IMR-90 (cell line): Measurements from ENCODE around the gene FGF12. TPM values are rescaled to one million over a fixed set of nuclear protein-coding genes. Genes with fewer than 3 reads are reported as not detected.

ENCODE experiments used
- ATAC-seq: fragments of 200-7000 bp; cut with Tn5 transposase; 2 replicates; pipeline ENCODE4 v1.9.1; 2020; ENCODE audit warnings: low read depth, mild to moderate bottlenecking, moderate library complexity
- BruUV-seq: library from RNA; stranded (reverse); fragments of 400-500 nt; replicated peaks from 2 replicates; lab custom pipeline; 2021; lab: Mats Ljungman, UMichigan
- CTCF ChIA-PET: fragments of 300-600 bp; formaldehyde crosslinking; extraction: SDS; loops from one replicate; lab custom pipeline; 2021; ENCODE audit warnings: antibody characterized with exemption; lab: Yijun Ruan, JAX
- POLR2A ChIA-PET: fragments of 300-600 bp; sonication (Branson Sonifier 250); formaldehyde crosslinking; loops from one replicate; lab custom pipeline; 2022; ENCODE audit warnings: antibody characterized with exemption; ENCODE audit not compliant: unreplicated experiment; lab: Charles Lee
- DNase-seq: peaks from one replicate; pipeline ENCODE4 v3.0.0; 2013
- H2AFZ ChIP-seq: replicated peaks from 2 replicates; pipeline ENCODE3; 2013; ENCODE audit warnings: low read length, mild to moderate bottlenecking; ENCODE audit not compliant: poor library complexity
- H2AK5ac ChIP-seq: 2 replicates; pipeline ENCODE4 v1.6.1; 2013; ENCODE audit warnings: low read depth, low read length, inconsistent platforms
- H2AK9ac ChIP-seq: replicated peaks from 2 replicates; pipeline ENCODE3; 2013; ENCODE audit warnings: mild to moderate bottlenecking, low read depth, low read length, moderate library complexity; ENCODE audit not compliant: poor library complexity
- H2BK120ac ChIP-seq: 2 replicates; pipeline ENCODE4 v1.6.1; 2013; ENCODE audit warnings: low read depth, low read length, inconsistent platforms
- H2BK15ac ChIP-seq: 3 replicates; pipeline ENCODE4 v1.6.1; 2013; ENCODE audit warnings: low read depth, low read length, inconsistent platforms
- H2BK20ac ChIP-seq: 2 replicates; pipeline ENCODE4 v1.6.1; 2013; ENCODE audit warnings: low read depth, mild to moderate bottlenecking, inconsistent platforms, low read length, moderate library complexity
- H2BK5ac ChIP-seq: 2 replicates; pipeline ENCODE4 v1.6.1; 2013; ENCODE audit warnings: mild to moderate bottlenecking, low read depth, low read length, inconsistent platforms; ENCODE audit not compliant: poor library complexity, severe bottlenecking
- H3K14ac ChIP-seq: replicated peaks from 2 replicates; pipeline ENCODE4 v1.6.1; 2013; ENCODE audit warnings: low read depth, low read length, inconsistent platforms
- H3K18ac ChIP-seq: 2 replicates; pipeline ENCODE4 v1.6.1; 2013; ENCODE audit warnings: low read depth, low read length, control low read depth
- H3K23ac ChIP-seq: 2 replicates; pipeline ENCODE4 v1.6.1; 2013; ENCODE audit warnings: low read depth, low read length, inconsistent platforms
- H3K27ac ChIP-seq: 2 replicates; pipeline ENCODE4 v1.5.1; 2013; ENCODE audit warnings: mild to moderate bottlenecking, control low read depth, low read length; ENCODE audit not compliant: insufficient read depth
- H3K27me3 ChIP-seq: 2 replicates; pipeline ENCODE4 v1.6.1; 2013; ENCODE audit warnings: low read length; ENCODE audit not compliant: control insufficient read depth, insufficient read depth
- H3K36me3 ChIP-seq: 2 replicates; pipeline ENCODE4 v1.6.1; 2013; ENCODE audit warnings: low read length, mixed read lengths; ENCODE audit not compliant: control insufficient read depth, insufficient read depth
- H3K4ac ChIP-seq: 2 replicates; pipeline ENCODE4 v1.6.1; 2013; ENCODE audit warnings: low read depth, low read length, inconsistent platforms
- H3K4me1 ChIP-seq: 2 replicates; pipeline ENCODE4 v1.6.1; 2013; ENCODE audit warnings: low read length, mixed read lengths; ENCODE audit not compliant: control insufficient read depth, insufficient read depth
- H3K4me2 ChIP-seq: 2 replicates; pipeline ENCODE4 v1.6.1; 2013; ENCODE audit warnings: low read depth, mild to moderate bottlenecking, control low read depth, low read length, moderate library complexity
- H3K4me3 ChIP-seq: 2 replicates; pipeline ENCODE4 v1.5.1; 2013; ENCODE audit warnings: low read depth, mild to moderate bottlenecking, control low read depth, low read length, moderate library complexity; ENCODE audit not compliant: insufficient read depth
- H3K56ac ChIP-seq: 2 replicates; pipeline ENCODE4 v1.6.1; 2013; ENCODE audit warnings: low read length, inconsistent platforms; ENCODE audit not compliant: insufficient read depth; ENCODE audit errors: extremely low read depth
- H3K79me1 ChIP-seq, 2 experiments: 2 replicates each; pipeline ENCODE4 v1.6.1; 2013; ENCODE audit warnings: low read length in 2 of 2, inconsistent platforms in 1 of 2, low read depth in 1 of 2
- H3K9ac ChIP-seq: 2 replicates; pipeline ENCODE4 v1.6.1; 2013; ENCODE audit warnings: low read depth, low read length, control low read depth
- H3K9me1 ChIP-seq: 2 replicates; pipeline ENCODE4 v1.6.1; 2013; ENCODE audit warnings: low read length, inconsistent platforms; ENCODE audit not compliant: insufficient read depth
- H3K9me3 ChIP-seq: 2 replicates; pipeline ENCODE4 v1.6.1; 2013; ENCODE audit warnings: low read length; ENCODE audit not compliant: control insufficient read depth, insufficient read depth
- H4K20me1 ChIP-seq: 2 replicates; pipeline ENCODE4 v1.6.1; 2013; ENCODE audit warnings: low read length, inconsistent platforms; ENCODE audit not compliant: insufficient read depth
- H4K5ac ChIP-seq: 2 replicates; pipeline ENCODE4 v1.6.1; 2013; ENCODE audit warnings: mild to moderate bottlenecking, low read depth, low read length, control low read depth
- H4K8ac ChIP-seq, 2 experiments: 2 replicates each; pipeline ENCODE4 v1.6.1; 2013; ENCODE audit warnings: low read depth in 2 of 2, low read length in 2 of 2, control low read depth in 1 of 2, inconsistent platforms in 1 of 2
- H4K91ac ChIP-seq: 2 replicates; pipeline ENCODE4 v1.6.1; 2013; ENCODE audit warnings: low read depth, low read length, inconsistent platforms; ENCODE audit not compliant: insufficient read depth
- BHLHE40 ChIP-seq: fragments of 150-350 bp; IDR thresholded peaks from 2 replicates; pipeline ENCODE4 v1.6.1; 2016; ENCODE audit warnings: mild to moderate bottlenecking, low read depth, low read length
- CEBPB ChIP-seq: IDR thresholded peaks from 2 replicates; pipeline ENCODE4 v1.6.1; 2012; ENCODE audit warnings: low read depth, low read length, improper control_type of control experiment
- CHD1 ChIP-seq: IDR thresholded peaks from 2 replicates; pipeline ENCODE4 v1.6.1; 2012; ENCODE audit warnings: low read depth, low read length, improper control_type of control experiment
- CTCF ChIP-seq: conservative IDR thresholded peaks from 2 replicates; pipeline ENCODE4 v1.5.1; 2012; ENCODE audit warnings: mild to moderate bottlenecking, low read depth, low read length, improper control_type of control experiment
- ELK1 ChIP-seq: fragments of 150-350 bp; IDR thresholded peaks from 2 replicates; pipeline ENCODE4 v1.6.1; 2016; ENCODE audit warnings: low read depth, mild to moderate bottlenecking, low read length, moderate library complexity, borderline replicate concordance
- FOS ChIP-seq: fragments of 150-350 bp; IDR thresholded peaks from 2 replicates; pipeline ENCODE4 v1.6.1; 2016; ENCODE audit warnings: low read depth, low read length
- MAFK ChIP-seq: IDR thresholded peaks from 2 replicates; pipeline ENCODE4 v1.6.1; 2012; ENCODE audit warnings: low read depth, low read length, improper control_type of control experiment
- MAZ ChIP-seq: IDR thresholded peaks from 2 replicates; pipeline ENCODE4 v1.6.1; 2012; ENCODE audit warnings: low read depth, mild to moderate bottlenecking, low read length, improper control_type of control experiment, moderate library complexity, borderline replicate concordance
- MXI1 ChIP-seq: IDR thresholded peaks from 2 replicates; pipeline ENCODE4 v1.6.1; 2012; ENCODE audit warnings: low read depth, mild to moderate bottlenecking, low read length, moderate library complexity, borderline replicate concordance
- NFE2L2 ChIP-seq: fragments of 150-350 bp; IDR thresholded peaks from 2 replicates; pipeline ENCODE4 v1.6.1; 2016; ENCODE audit warnings: low read depth, mild to moderate bottlenecking, low read length
- POLR2A ChIP-seq: IDR thresholded peaks from 2 replicates; pipeline ENCODE4 v1.6.1; 2012; ENCODE audit warnings: mild to moderate bottlenecking, low read depth, low read length
- RAD21 ChIP-seq: IDR thresholded peaks from 2 replicates; pipeline ENCODE4 v1.6.1; 2012; ENCODE audit warnings: low read length, improper control_type of control experiment
- RCOR1 ChIP-seq: IDR thresholded peaks from 2 replicates; pipeline ENCODE4 v1.6.1; 2012; ENCODE audit warnings: mild to moderate bottlenecking, low read length, improper control_type of control experiment; ENCODE audit not compliant: insufficient replicate concordance
- RFX5 ChIP-seq: IDR thresholded peaks from 2 replicates; pipeline ENCODE4 v1.8.0; 2012; ENCODE audit warnings: low read depth, mild to moderate bottlenecking, low read length, moderate library complexity
- SMC3 ChIP-seq: fragments of 150-350 bp; IDR thresholded peaks from 2 replicates; pipeline ENCODE4 v1.6.1; 2016; ENCODE audit warnings: low read depth, mild to moderate bottlenecking, antibody characterized with exemption, low read length, moderate library complexity
- USF2 ChIP-seq: fragments of 150-350 bp; IDR thresholded peaks from 2 replicates; pipeline ENCODE4 v1.6.1; 2017; ENCODE audit warnings: mild to moderate bottlenecking, antibody characterized with exemption, low read length, low read depth
- WGBS, 2 experiments: methylation state at CpG; one replicate each; pipeline versions ENCODE4 v1.1.5 to v1.1.7; 2013; ENCODE audit warnings: missing lambda C conversion rate in 2 of 2; ENCODE audit not compliant: insufficient read length in 1 of 2; ENCODE audit errors: extremely low coverage in 2 of 2; 5-methylcytosine and 5-hydroxymethylcytosine counted together
- dilution Hi-C: fragments of 300-500 bp; cut with HindIII; formaldehyde crosslinking; loops from one replicate; pipeline ENCODE4 v1.14.3; 2018; ENCODE audit warnings: low sequenced_read_pairs; ENCODE audit not compliant: unreplicated experiment
- in situ Hi-C: fragments of 300-500 bp; cut with MboI; formaldehyde crosslinking; loops from 3 replicates; pipeline ENCODE4 v1.14.3; 2019; ENCODE audit warnings: low sequenced_read_pairs, inconsistent platforms, mixed read lengths
- intact Hi-C: fragments of 100-400 bp; cut with micrococcal nuclease; formaldehyde crosslinking; loops from 2 replicates; pipeline ENCODE4 v1.10.0; 2022
- polyA plus RNA-seq, 3 experiments: library from polyadenylated mRNA; depleted of rRNA; stranded (reverse); fragments of >200 nt; gene quantifications; 2 replicates each; pipeline ENCODE4 v1.2.3, GENCODE V29; 2012; ENCODE audit warnings: low replicate concordance in 1 of 3
- total RNA-seq: library from RNA; depleted of rRNA; stranded (reverse); fragments of >200 nt; gene quantifications from 2 replicates; pipeline ENCODE4 v1.2.3, GENCODE V29; 2012

The FGF12 gene
- total and polyA plus RNA-seq, 2 of the 4 experiments (the other 2 are of a cell fraction) = not detected

- Histone ChIP-seq H3K36me3 (no peaks in the 10 kb centered on the region), H2BK15ac (no peak overlapping the region), H3K9ac (no peak overlapping the region), H3K9me1 (no peaks in the 10 kb centered on the region), H2AFZ (no peak overlapping the region), H2AK9ac (no peak overlapping the region), H3K27me3 (no peaks in the 10 kb centered on the region), H4K8ac (no peak overlapping the region), H4K20me1 (no peaks in the 10 kb centered on the region), H4K5ac (no peak overlapping the region), H3K79me1 (no peaks in the 10 kb centered on the region), H3K18ac (no peak overlapping the region), H3K27ac (no peak overlapping the region), H2BK20ac (no peak overlapping the region), H4K91ac (no peak overlapping the region), H3K14ac (no peak overlapping the region), H3K4me3 (no peak overlapping the region), H2BK5ac (no peak overlapping the region), H3K56ac (no peak overlapping the region), H3K4me1 (no peaks in the 10 kb centered on the region), H2BK120ac (no peak overlapping the region), H2AK5ac (no peak overlapping the region), H3K9me3 (peaks cover 2% of the 10 kb centered on the region), H3K23ac (no peak overlapping the region), H3K4ac (no peak overlapping the region), H3K4me2 (no peak overlapping the region)
- POLR2A ChIA-PET = no interaction called here
- intact Hi-C loops = no loop called here
- CTCF ChIA-PET = no interaction called here
- TF ChIP-seq USF2 (no peak), BHLHE40 (no peak), MAFK (no peak), ELK1 (no peak), FOS (no peak), RFX5 (no peak), RCOR1 (no peak), MAZ (no peak), SMC3 (no peak), CEBPB (no peak), POLR2A (no peak), MXI1 (no peak), RAD21 (no peak), CHD1 (no peak), CTCF (no peak), NFE2L2 (no peak)
- no TSS peak for BruUV-seq
- in situ Hi-C loops = no loop called here
- WGBS, 2 experiments = no CpG with 5 or more reads among the region's 3 CpGs
- no peak for DNase-seq
- no peak for ATAC-seq
- dilution Hi-C loops = no loop called here
Observed at GRCh38 chr3:192121923-192122322, 605.4 kb downstream of the FGF12 start.
